Gastrocnemius medialis (tissue), 4 donors: ENCODE data around the gene RIGI. TPM values are rescaled to one million over a fixed set of nuclear protein-coding genes. Genes with fewer than 3 reads are reported as not detected.
"Not testable (repeated sequence)": the region's sequence is repeated elsewhere in the genome, so short reads cannot be mapped to it uniquely, and the experiment has no call there.

Experiments used
- ATAC-seq, 2 donors: fragments of 150-250 bp; one replicate each; pipeline ENCODE4 v1.9.1; 2016
- DNase-seq, 2 donors: peaks; one replicate each; pipeline ENCODE4 v3.0.0-alpha.2; 2019
- H3K27ac ChIP-seq, 4 donors: fragments of 200-600 bp; sonication (generic); 1 replicate in 1 of 4; 2 replicates in 3 of 4; pipeline ENCODE4 v1.5.1; 2016 to 2018; ENCODE audit warnings: mild to moderate bottlenecking in 2 of 4, moderate library complexity in 1 of 4
- H3K27me3 ChIP-seq, 3 donors: fragments of 200-600 bp; sonication (generic) in 2 of 3; 1 replicate in 1 of 3; 2 replicates in 2 of 3; pipeline versions ENCODE4 v1.5.1 to v1.6.0; 2016 to 2019; ENCODE audit warnings: mild to moderate bottlenecking in 1 of 3, moderate library complexity in 1 of 3
- H3K36me3 ChIP-seq, 2 donors: fragments of 200-600 bp; sonication (generic) in 1 of 2; one replicate each; pipeline ENCODE4 v1.5.1; 2017 to 2018
- H3K4me1 ChIP-seq, 2 donors: fragments of 200-600 bp; sonication (generic) in 1 of 2; one replicate each; pipeline ENCODE4 v1.5.1; 2016 to 2017; ENCODE audit warnings: mild to moderate bottlenecking in 2 of 2
- H3K4me3 ChIP-seq, 4 donors: fragments of 200-600 bp; sonication (generic) in 3 of 4; 1 replicate in 1 of 4; 2 replicates in 3 of 4; pipeline ENCODE4 v1.5.1; 2016 to 2019; ENCODE audit warnings: mild to moderate bottlenecking in 2 of 4
- H3K9me3 ChIP-seq, 3 donors: fragments of 200-600 bp; sonication (generic) in 2 of 3; 1 replicate in 1 of 3; 2 replicates in 2 of 3; pipeline ENCODE4 v1.5.1; 2016 to 2019
- CTCF ChIP-seq, 5 experiments: fragments of 450-650 bp in 3 of 5; fragments of 200-600 bp in 2 of 5; sonication (generic) in 2 of 5; IDR thresholded peaks in 4 of 5; conservative IDR thresholded peaks in 1 of 5; 1 replicate in 4 of 5; 2 replicates in 1 of 5; pipeline ENCODE4 v1.5.1; 2016 to 2019; ENCODE audit warnings: antibody characterized with exemption in 5 of 5, mild to moderate bottlenecking in 3 of 5, moderate library complexity in 3 of 5
- POLR2A ChIP-seq, 2 donors: fragments of 450-650 bp; IDR thresholded peaks; one replicate each; pipeline ENCODE4 v1.6.1; 2017; ENCODE audit warnings: antibody characterized with exemption in 2 of 2, mild to moderate bottlenecking in 2 of 2, moderate library complexity in 2 of 2
- in situ Hi-C, 4 donors: fragments of 200-750 bp; cut with MboI; loops; one replicate each; pipeline versions ENCODE4 v1.15.0 to v1.8.0; 2017; ENCODE audit warnings: low sequenced_read_pairs in 4 of 4
- intact Hi-C: fragments of 100-400 bp; cut with DNase I; formaldehyde crosslinking; loops from one replicate; pipeline ENCODE4 v1.15.1; 2023; ENCODE audit warnings: low total_unique reads
- total RNA-seq, 4 donors: library from RNA; depleted of rRNA; stranded (reverse); fragments of >200 nt; gene quantifications; one replicate each; pipeline versions ENCODE4 v1.1.0 to v1.2.3, GENCODE V29; 2016

The RIGI gene
- total RNA-seq, 4 donors from 2014 or later = 1.6 to 3.3 (median 2.8) TPM

- H3K27me3 ChIP-seq = no peaks in the 10 kb centered on the region
- no peak for DNase-seq
- no peaks in the 10 kb centered on the region for H3K9me3 ChIP-seq
- TF ChIP-seq POLR2A (IDR thresholded peaks at IDR 0.05) (no peak), CTCF (IDR thresholded peaks at IDR 0.05 in 4 of 5, conservative IDR thresholded peaks at IDR 0.05 in 1 of 5) (no peak)
- ATAC-seq = peak; percentile 18 to 21
- peaks cover 31% of the 10 kb centered on the region in 2 donors for H3K4me1 ChIP-seq
- intact Hi-C loops (no loop called here), in situ Hi-C loops (no loop called here)
- H3K27ac ChIP-seq = peak overlapping the region; percentile 79 to 84 (median 82)
- H3K4me3 ChIP-seq = peak overlapping the region; percentile 70 to 79 (median 74)
- no peaks in the 10 kb centered on the region for H3K36me3 ChIP-seq
Measured at GRCh38 chr9:32524892-32525708, 896 bp downstream of the RIGI start.

GRCh38 chr9:32524558-32524891, 1.5 kb downstream of the RIGI start:
- ATAC-seq, in situ Hi-C loops, DNase-seq, intact Hi-C loops, H3K27me3 ChIP-seq, H3K36me3 ChIP-seq, H3K9me3 ChIP-seq: not testable (repeated sequence)
- H3K4me1 ChIP-seq = peaks cover 31% of the 10 kb centered on the region in 2 donors
- peak overlapping the region in 2 of 4 donors; percentile 79 to 84 for H3K27ac ChIP-seq
- peak overlapping the region; percentile 70 to 79 (median 74) for H3K4me3 ChIP-seq

- Histone ChIP-seq H3K4me1 (peaks cover 31% of the 10 kb centered on the region in 2 donors), H3K36me3 (no peaks in the 10 kb centered on the region), H3K27me3 (no peaks in the 10 kb centered on the region), H3K27ac (no peak overlapping the region), H3K4me3 (peak overlapping the region in 1 of 4 donors; percentile 70), H3K9me3 (no peaks in the 10 kb centered on the region)
- intact Hi-C loops (no loop called here), in situ Hi-C loops (no loop called here)
- ATAC-seq = no peak
- TF ChIP-seq CTCF (IDR thresholded peaks at IDR 0.05 in 4 of 5, conservative IDR thresholded peaks at IDR 0.05 in 1 of 5) (no peak), POLR2A (IDR thresholded peaks at IDR 0.05) (no peak)
- no peak for DNase-seq
Measured at GRCh38 chr9:32523910-32524309, 2.1 kb downstream of the RIGI start.

- intact Hi-C loops (no loop called here), in situ Hi-C loops (no loop called here)
- Histone ChIP-seq H3K27me3 (no peaks in the 10 kb centered on the region), H3K4me3 (no peak overlapping the region), H3K9me3 (no peaks in the 10 kb centered on the region), H3K36me3 (no peaks in the 10 kb centered on the region), H3K27ac (no peak overlapping the region), H3K4me1 (peaks cover 5 to 7% of the 10 kb centered on the region in 2 donors)
- no peak for TF ChIP-seq POLR2A (IDR thresholded peaks at IDR 0.05)
- no peak for TF ChIP-seq CTCF (IDR thresholded peaks at IDR 0.05 in 4 of 5, conservative IDR thresholded peaks at IDR 0.05 in 1 of 5)
- DNase-seq (no peak), ATAC-seq (no peak)
Measured at GRCh38 chr9:32518276-32518675, 7.7 kb downstream of the RIGI start.

- ATAC-seq (no peak), DNase-seq (no peak)
- TF ChIP-seq POLR2A (IDR thresholded peaks at IDR 0.05) = no peak
- TF ChIP-seq CTCF (IDR thresholded peaks at IDR 0.05 in 4 of 5, conservative IDR thresholded peaks at IDR 0.05 in 1 of 5) = no peak
- Histone ChIP-seq H3K27ac (no peak overlapping the region), H3K27me3 (no peaks in the 10 kb centered on the region), H3K9me3 (no peaks in the 10 kb centered on the region), H3K36me3 (no peaks in the 10 kb centered on the region), H3K4me3 (no peak overlapping the region), H3K4me1 (peaks cover 4 to 6% of the 10 kb centered on the region in 2 donors)
- in situ Hi-C loops = no loop called here
- intact Hi-C loops = no loop called here
Measured at GRCh38 chr9:32516241-32516640, 9.8 kb downstream of the RIGI start.
